ENCODE results near the gene DOCK9. TPM values are rescaled to one million over a fixed set of nuclear protein-coding genes. Genes with fewer than 3 reads are reported as not detected.

DOCK9 gene
- total and polyA plus RNA-seq, 9 of the 15 experiments (the other 6 are each of a cell fraction or from before 2014, with no cell fraction given): 3.5 to 25.3 (median 16.7) TPM

DNA sequence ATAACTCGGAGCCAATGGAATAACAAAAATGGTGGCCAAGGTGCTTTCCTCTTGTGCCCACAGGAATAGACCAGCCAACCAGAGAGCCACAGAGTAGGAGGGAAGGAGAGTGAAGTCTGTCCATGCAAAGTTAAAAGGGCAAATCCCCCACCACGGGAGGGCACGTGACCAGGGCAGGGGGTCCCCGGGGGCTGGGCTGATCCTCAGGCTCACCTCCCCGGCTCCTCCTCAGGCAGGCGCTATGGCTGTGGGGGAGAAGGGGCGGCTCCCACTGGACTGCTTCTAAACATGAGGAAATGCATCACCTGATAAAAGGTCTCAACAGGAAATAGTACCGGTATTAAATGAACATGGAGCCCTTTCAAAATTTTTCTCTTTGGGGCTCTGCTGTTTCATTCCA lies 152.2 kb downstream of the DOCK9 start (continued):
- TF ChIP-seq, protein P1, sequence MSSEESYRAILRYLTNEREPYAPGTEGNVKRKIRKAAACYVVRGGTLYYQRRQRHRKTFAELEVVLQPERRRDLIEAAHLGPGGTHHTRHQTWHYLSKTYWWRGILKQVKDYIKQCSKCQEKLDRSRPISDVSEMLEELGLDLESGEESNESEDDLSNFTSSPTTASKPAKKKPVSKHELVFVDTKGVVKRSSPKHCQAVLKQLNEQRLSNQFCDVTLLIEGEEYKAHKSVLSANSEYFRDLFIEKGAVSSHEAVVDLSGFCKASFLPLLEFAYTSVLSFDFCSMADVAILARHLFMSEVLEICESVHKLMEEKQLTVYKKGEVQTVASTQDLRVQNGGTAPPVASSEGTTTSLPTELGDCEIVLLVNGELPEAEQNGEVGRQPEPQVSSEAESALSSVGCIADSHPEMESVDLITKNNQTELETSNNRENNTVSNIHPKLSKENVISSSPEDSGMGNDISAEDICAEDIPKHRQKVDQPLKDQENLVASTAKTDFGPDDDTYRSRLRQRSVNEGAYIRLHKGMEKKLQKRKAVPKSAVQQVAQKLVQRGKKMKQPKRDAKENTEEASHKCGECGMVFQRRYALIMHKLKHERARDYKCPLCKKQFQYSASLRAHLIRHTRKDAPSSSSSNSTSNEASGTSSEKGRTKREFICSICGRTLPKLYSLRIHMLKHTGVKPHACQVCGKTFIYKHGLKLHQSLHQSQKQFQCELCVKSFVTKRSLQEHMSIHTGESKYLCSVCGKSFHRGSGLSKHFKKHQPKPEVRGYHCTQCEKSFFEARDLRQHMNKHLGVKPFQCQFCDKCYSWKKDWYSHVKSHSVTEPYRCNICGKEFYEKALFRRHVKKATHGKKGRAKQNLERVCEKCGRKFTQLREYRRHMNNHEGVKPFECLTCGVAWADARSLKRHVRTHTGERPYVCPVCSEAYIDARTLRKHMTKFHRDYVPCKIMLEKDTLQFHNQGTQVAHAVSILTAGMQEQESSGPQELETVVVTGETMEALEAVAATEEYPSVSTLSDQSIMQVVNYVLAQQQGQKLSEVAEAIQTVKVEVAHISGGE (CRISPR knock-in tag; IDR thresholded peaks at IDR 0.05): no peak
- no peak for TF ChIP-seq ZNF57 (CRISPR knock-in tag; IDR thresholded peaks at IDR 0.05)
- no peak for TF ChIP-seq NCOA2 (IDR thresholded peaks at IDR 0.05; ENCODE audit: partially characterized antibody in 2 of 2)

GRCh38 chr13:98824376-98825160 lies 153.3 kb downstream of the DOCK9 start:
- Histone ChIP-seq H3K9ac (ENCODE audit: insufficient read depth in 1 of 2, low read depth in 2 of 2, low read length in 2 of 2) (no peak overlapping the region), H4K20me1 (replicated peaks; ENCODE audit: control insufficient read depth, insufficient read depth, low read length) (no peaks in the 10 kb centered on the region), H3K27ac (ENCODE audit: extremely low read depth, low read depth, low read length) (no peak overlapping the region), H3K4me1 (replicated peaks in 1 of 2; ENCODE audit: control insufficient read depth in 2 of 2, insufficient read depth in 2 of 2, low read length in 2 of 2) (no peaks in the 10 kb centered on the region; a peak in 1 of 5 replicates), H2AFZ (ENCODE audit: low read depth, low read length) (no peak overlapping the region), H3K79me2 (ENCODE audit: control insufficient read depth, insufficient read depth, low read length) (no peaks in the 10 kb centered on the region), H3K9me3 (replicated peaks; ENCODE audit: control insufficient read depth, insufficient read depth, low read depth, low read length) (no peaks in the 10 kb centered on the region), H3K36me3 (ENCODE audit: control insufficient read depth, insufficient read depth, low read length) (peaks cover 36% of the 10 kb centered on the region; the same call in 2 of the 3 replicates), H3K9me1 (ENCODE audit: control insufficient read depth, insufficient read depth, low read length) (no peaks in the 10 kb centered on the region), H3K27me3 (ENCODE audit: control insufficient read depth in 2 of 2, insufficient read depth in 2 of 2, low read length in 2 of 2) (no peaks in the 10 kb centered on the region), H3K4me2 (ENCODE audit: insufficient read depth, low read length) (no peak overlapping the region), H3K4me3 (no peak overlapping the region)
- FAIRE-seq: no peak
- POLR2A ChIA-PET: interaction anchor here (0.8 kb wide), 1 partner anchor 16 kb away, joined by 4 read pairs; no protein-coding TSS in a partner anchor
- ATAC-seq: no peak
- in situ Hi-C loops (cut with MboI): no loop called here
- no peak for TF ChIP-seq ZFP30 (CRISPR knock-in tag; IDR thresholded peaks at IDR 0.05; ENCODE audit: borderline replicate concordance)
- no peak for TF ChIP-seq ZNF76 (CRISPR knock-in tag; IDR thresholded peaks at IDR 0.05; ENCODE audit: borderline replicate concordance)
- TF ChIP-seq GTF2E2 (tag; IDR thresholded peaks at IDR 0.05): no peak
- no peak for TF ChIP-seq SMAD4 (CRISPR knock-in tag; conservative IDR thresholded peaks at IDR 0.05)
- TF ChIP-seq ELK1 (CRISPR knock-in tag; IDR thresholded peaks at IDR 0.05): no peak
- TF ChIP-seq ARID1B (IDR thresholded peaks at IDR 0.05): no peak
- no peak for TF ChIP-seq SRF (CRISPR knock-in tag; IDR thresholded peaks at IDR 0.05)
- intact Hi-C loops (cut with micrococcal nuclease): no loop called here
- 78% methylated on average over 13 of the region's 13 CpGs for WGBS (ENCODE audit: insufficient coverage, low coverage, missing lambda C conversion rate)
- no TSS peak for BruUV-seq (replicated peaks)
- CTCF ChIA-PET (ENCODE audit: low intra/inter-chr PET ratio): no interaction called here
- DNase-seq (ENCODE audit: extremely low read depth in 1 of 4, low spot score in 3 of 4): no peak

Data from K562 (cell line).